ENCODE data around the gene BRCC3. TPM values are rescaled to one million over a fixed set of nuclear protein-coding genes. Genes with fewer than 3 reads are reported as not detected.

BRCC3 gene
- total and polyA plus RNA-seq, 2 experiments from 2014 or later: 13.4 to 27.2 TPM

GRCh38 chrX:155061760-155062159 lies 9.5 kb upstream of the BRCC3 start:
- 83% methylated on average over 4 of the region's 4 CpGs for WGBS (ENCODE audit: low lambda C conversion rate, missing lambda C conversion rate)
- Histone ChIP-seq H2AFZ (no peak overlapping the region), H3K36me3 (replicated peaks; ENCODE audit: insufficient read depth, low read depth) (no peaks in the 10 kb centered on the region), H3K79me2 (no peaks in the 10 kb centered on the region), H3K9me3 (ENCODE audit: low read depth) (no peaks in the 10 kb centered on the region), H3K27me3 (no peaks in the 10 kb centered on the region), H3K4me1 (ENCODE audit: insufficient read depth) (no peaks in the 10 kb centered on the region), H3K9me2 (replicated peaks; ENCODE audit: insufficient read depth) (no peaks in the 10 kb centered on the region), H4K20me1 (ENCODE audit: insufficient read depth, poor library complexity, severe bottlenecking) (no peaks in the 10 kb centered on the region), H3K4me2 (no peak overlapping the region), H3K4me3 (no peak overlapping the region), H3K27ac (no peak overlapping the region)
- TF ChIP-seq EZH2 (IDR thresholded peaks at IDR 0.05; ENCODE audit: borderline replicate concordance) (no peak), EZH2phosphoT487 (IDR thresholded peaks at IDR 0.05; ENCODE audit: low read depth, severe bottlenecking, unreplicated experiment) (no peak), CTCF (IDR thresholded peaks at IDR 0.05; ENCODE audit: poor library complexity) (no peak)
- no peak for DNase-seq (ENCODE audit: low spot score)

GRCh38 chrX:155065035-155065734 lies 6.1 kb upstream of the BRCC3 start:
- 72% methylated on average over 8 of the region's 8 CpGs for WGBS (ENCODE audit: low lambda C conversion rate, missing lambda C conversion rate)
- no peaks in the 10 kb centered on the region for H4K20me1 ChIP-seq (ENCODE audit: insufficient read depth, poor library complexity, severe bottlenecking)
- H3K36me3 ChIP-seq (replicated peaks; ENCODE audit: insufficient read depth, low read depth): no peaks in the 10 kb centered on the region
- no peak overlapping the region for H3K4me2 ChIP-seq
- no peak overlapping the region for H2AFZ ChIP-seq
- H3K4me1 ChIP-seq (ENCODE audit: insufficient read depth): peaks cover 6% of the 10 kb centered on the region
- no peak overlapping the region for H3K4me3 ChIP-seq
- H3K9me2 ChIP-seq (replicated peaks; ENCODE audit: insufficient read depth): no peaks in the 10 kb centered on the region
- H3K79me2 ChIP-seq: peaks cover 12% of the 10 kb centered on the region
- no peak overlapping the region for H3K27ac ChIP-seq
- DNase-seq (ENCODE audit: low spot score): no peak
- TF ChIP-seq CTCF (IDR thresholded peaks at IDR 0.05; ENCODE audit: poor library complexity) (no peak), EZH2phosphoT487 (IDR thresholded peaks at IDR 0.05; ENCODE audit: low read depth, severe bottlenecking, unreplicated experiment) (no peak), EZH2 (IDR thresholded peaks at IDR 0.05; ENCODE audit: borderline replicate concordance) (no peak)
- H3K9me3 ChIP-seq (ENCODE audit: low read depth): no peaks in the 10 kb centered on the region
- H3K27me3 ChIP-seq: no peaks in the 10 kb centered on the region

GRCh38 chrX:155068165-155068564 lies 3.1 kb upstream of the BRCC3 start:
- no peak overlapping the region for H2AFZ ChIP-seq

More at GRCh38 chrX:155068165-155068564, 3.1 kb upstream of the BRCC3 start:
- Histone ChIP-seq H3K4me1 (ENCODE audit: insufficient read depth) (peaks cover 6% of the 10 kb centered on the region), H3K9me3 (ENCODE audit: low read depth) (no peaks in the 10 kb centered on the region), H4K20me1 (ENCODE audit: insufficient read depth, poor library complexity, severe bottlenecking) (no peaks in the 10 kb centered on the region), H3K79me2 (peaks cover 23% of the 10 kb centered on the region), H3K4me2 (no peak overlapping the region), H3K27me3 (no peaks in the 10 kb centered on the region), H3K9me2 (replicated peaks; ENCODE audit: insufficient read depth) (no peaks in the 10 kb centered on the region), H3K36me3 (replicated peaks; ENCODE audit: insufficient read depth, low read depth) (no peaks in the 10 kb centered on the region), H3K27ac (no peak overlapping the region), H3K4me3 (no peak overlapping the region)
- TF ChIP-seq EZH2 (IDR thresholded peaks at IDR 0.05; ENCODE audit: borderline replicate concordance): no peak
- no peak for TF ChIP-seq EZH2phosphoT487 (IDR thresholded peaks at IDR 0.05; ENCODE audit: low read depth, severe bottlenecking, unreplicated experiment)
- no peak for TF ChIP-seq CTCF (IDR thresholded peaks at IDR 0.05; ENCODE audit: poor library complexity)
- DNase-seq (ENCODE audit: low spot score): no peak
- WGBS (ENCODE audit: low lambda C conversion rate, missing lambda C conversion rate): 52% methylated on average over 1 of the region's 1 CpG
